ENCODE data around the gene NELL1. TPM values are rescaled to one million over a fixed set of nuclear protein-coding genes. Genes with fewer than 3 reads are reported as not detected.

NELL1 gene
- total RNA-seq, 1 experiment from 2014 or later = 0.22 TPM

GRCh38 chr11:20937826-20938225 lies 268.4 kb downstream of the NELL1 start:
- no peak overlapping the region for H3K4ac ChIP-seq (ENCODE audit: low read depth, low read length)
- no peaks in the 10 kb centered on the region for H3K4me1 ChIP-seq (ENCODE audit: insufficient read depth, low read length)
- H2BK12ac ChIP-seq (ENCODE audit: insufficient read length, low read depth, low read length) = no peak overlapping the region
- H3K4me2 ChIP-seq (ENCODE audit: insufficient read depth, insufficient read length, low read length) = no peak overlapping the region
- no peak overlapping the region for H2BK120ac ChIP-seq (ENCODE audit: low read depth, low read length, poor library complexity, severe bottlenecking)
- no peak overlapping the region for H3K27ac ChIP-seq (ENCODE audit: insufficient read length, low read depth, low read length)
- no peak overlapping the region for H4K5ac ChIP-seq (ENCODE audit: insufficient read length, low read depth, low read length)
- H2AFZ ChIP-seq (ENCODE audit: low read length) = no peak overlapping the region
- H4K20me1 ChIP-seq (ENCODE audit: control insufficient read depth, insufficient read depth, insufficient read length) = no peaks in the 10 kb centered on the region
- WGBS (ENCODE audit: extremely low coverage, insufficient read length, low lambda C conversion rate) = no CpG with 5 or more reads among the region's 7 CpGs
- H3K56ac ChIP-seq (ENCODE audit: insufficient read length, low read depth, low read length) = no peak overlapping the region
- H2BK5ac ChIP-seq (ENCODE audit: insufficient read length, low read length) = no peak overlapping the region
- no peak overlapping the region for H3K14ac ChIP-seq (ENCODE audit: insufficient read depth, low read length)
- Mint-ChIP-seq H3K36me3 (ENCODE audit: insufficient read depth in 1 of 3, low read depth in 3 of 3) (no peaks in the 10 kb centered on the region), H3K27ac (no peak overlapping the region), H3K4me1 (no peaks in the 10 kb centered on the region), H3K27me3 (ENCODE audit: low read depth) (peaks cover 1% of the 10 kb centered on the region; the same call in 1 of the 2 replicates), H3K9me3 (no peaks in the 10 kb centered on the region), H3K4me3 (no peak overlapping the region)
- H3K18ac ChIP-seq (ENCODE audit: insufficient read length, low read depth, low read length) = no peak overlapping the region
- H3K23ac ChIP-seq (ENCODE audit: insufficient read length, low read depth, low read length) = no peak overlapping the region
- no peaks in the 10 kb centered on the region for H3K79me1 ChIP-seq (ENCODE audit: insufficient read depth, low read depth, low read length, poor library complexity, severe bottlenecking)
- H4K91ac ChIP-seq (ENCODE audit: insufficient read length, low read depth, low read length) = no peak overlapping the region
- H4K8ac ChIP-seq (replicated peaks; ENCODE audit: insufficient read length, low read depth, low read length) = no peak overlapping the region
- no peaks in the 10 kb centered on the region for H3K9me3 ChIP-seq (ENCODE audit: control insufficient read depth, low read depth, low read length)
- no peak for DNase-seq
- no peak overlapping the region for H3T11ph ChIP-seq (ENCODE audit: low read length)
- no peak overlapping the region for H2BK15ac ChIP-seq (ENCODE audit: low read depth, low read length)
- no peaks in the 10 kb centered on the region for H3K27me3 ChIP-seq (ENCODE audit: insufficient read depth, low read length)
- H3K79me2 ChIP-seq (ENCODE audit: insufficient read depth, low read length) = no peaks in the 10 kb centered on the region
- H3K23me2 ChIP-seq (ENCODE audit: insufficient read length, low read depth, low read length, poor library complexity, severe bottlenecking) = no peaks in the 10 kb centered on the region
- no peak overlapping the region for H3K9ac ChIP-seq (ENCODE audit: extremely low read depth, insufficient read length, low read length)
- no peak overlapping the region for H2BK20ac ChIP-seq (ENCODE audit: low read depth, low read length, poor library complexity, severe bottlenecking)
- no peak overlapping the region for H2AK5ac ChIP-seq (ENCODE audit: insufficient read length, low read length)
- TF ChIP-seq CTCF (conservative IDR thresholded peaks at IDR 0.05) = no peak

Measured in H9 (cell line).